Stimulated activated CD4-positive, alpha-beta T cell treated with anti-CD3 and anti-CD28 coated beads, Interleukin-2, amount 100 ng/mL, for 48 hours (primary cell): ENCODE measurements around the gene BCAS1.

Experiments
- DNase-seq, 2 donors: peaks; one replicate each; pipeline ENCODE4 v3.0.0-alpha.2; 2020

Gene BCAS1

GRCh38 chr20:54075322-54075721, 4.9 kb upstream of the BCAS1 start:
- DNase-seq: no peak

GRCh38 chr20:54074511-54074910, 4.1 kb upstream of the BCAS1 start:
- DNase-seq: no peak

GRCh38 chr20:54073288-54073687, 2.9 kb upstream of the BCAS1 start:
- no peak for DNase-seq

GRCh38 chr20:54069501-54069971, 858 bp downstream of the BCAS1 start:
- DNase-seq: no peak

DNA sequence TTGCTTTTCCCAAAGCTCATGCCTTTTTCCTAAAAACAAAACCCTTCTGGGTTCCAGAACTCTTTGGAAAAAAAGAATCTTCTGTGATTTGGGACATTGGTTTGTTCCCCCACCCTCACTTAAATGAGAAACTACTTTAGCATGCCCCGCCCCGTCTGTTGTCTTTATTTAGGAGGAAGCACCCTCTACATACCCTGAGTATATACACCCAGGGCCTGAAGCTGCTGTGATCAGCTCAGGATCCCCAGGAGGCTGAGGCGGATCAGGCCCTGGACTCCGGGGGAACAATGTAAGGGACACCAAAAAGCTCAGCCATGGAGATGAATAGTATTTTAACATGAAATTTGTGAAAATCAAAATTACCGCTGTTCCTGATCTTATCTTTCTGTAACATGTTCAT, 1.4 kb downstream of the BCAS1 start:
- no peak for DNase-seq

DNA sequence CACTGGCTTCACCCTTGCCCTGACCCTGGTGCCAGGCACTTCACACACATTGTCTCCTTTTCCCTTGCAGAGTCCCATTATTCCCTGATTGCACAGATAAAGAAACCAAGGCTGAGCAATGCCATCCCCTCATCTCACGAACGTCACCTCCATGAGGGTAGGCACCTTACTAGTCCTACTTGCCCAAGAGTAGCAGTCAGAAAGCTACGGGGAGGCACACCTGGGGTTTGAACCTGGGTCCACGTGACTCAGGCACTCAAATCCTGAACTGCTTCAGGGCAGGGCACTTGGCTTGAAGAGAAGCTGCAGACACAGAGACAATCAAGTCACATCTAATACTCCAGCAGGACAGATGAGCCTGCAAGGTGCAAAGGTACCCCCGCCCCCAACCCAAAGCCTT, 1.9 kb downstream of the BCAS1 start:
- DNase-seq: no peak

GRCh38 chr20:54067606-54068174, 2.7 kb downstream of the BCAS1 start:
- no peak for DNase-seq

DNA sequence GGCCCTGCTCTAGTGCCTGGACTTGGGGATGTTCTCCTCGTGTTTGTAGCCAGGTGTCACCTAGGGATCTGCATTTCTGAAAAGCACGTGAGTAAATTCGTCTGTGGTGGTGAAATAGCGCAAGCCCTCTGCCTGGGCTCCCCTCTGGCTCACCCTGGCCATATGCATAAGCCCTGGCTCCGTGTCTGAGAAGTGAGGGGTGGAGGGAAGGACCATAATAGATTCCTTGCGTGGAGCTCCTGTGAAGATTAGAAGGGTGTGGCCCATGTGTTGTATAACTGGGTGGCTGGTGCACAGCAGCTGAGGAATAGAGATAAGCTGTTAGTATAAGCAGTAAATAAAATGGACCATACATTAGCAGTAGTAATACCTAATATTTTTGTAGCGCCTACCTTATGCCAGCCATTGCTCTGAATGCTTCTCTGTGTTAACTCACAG, 4.8 kb downstream of the BCAS1 start:
- DNase-seq: no peak

- DNase-seq: no peak
These were observed 5.5 kb downstream of the BCAS1 start for GRCh38 chr20:54064939-54065338.

DNA sequence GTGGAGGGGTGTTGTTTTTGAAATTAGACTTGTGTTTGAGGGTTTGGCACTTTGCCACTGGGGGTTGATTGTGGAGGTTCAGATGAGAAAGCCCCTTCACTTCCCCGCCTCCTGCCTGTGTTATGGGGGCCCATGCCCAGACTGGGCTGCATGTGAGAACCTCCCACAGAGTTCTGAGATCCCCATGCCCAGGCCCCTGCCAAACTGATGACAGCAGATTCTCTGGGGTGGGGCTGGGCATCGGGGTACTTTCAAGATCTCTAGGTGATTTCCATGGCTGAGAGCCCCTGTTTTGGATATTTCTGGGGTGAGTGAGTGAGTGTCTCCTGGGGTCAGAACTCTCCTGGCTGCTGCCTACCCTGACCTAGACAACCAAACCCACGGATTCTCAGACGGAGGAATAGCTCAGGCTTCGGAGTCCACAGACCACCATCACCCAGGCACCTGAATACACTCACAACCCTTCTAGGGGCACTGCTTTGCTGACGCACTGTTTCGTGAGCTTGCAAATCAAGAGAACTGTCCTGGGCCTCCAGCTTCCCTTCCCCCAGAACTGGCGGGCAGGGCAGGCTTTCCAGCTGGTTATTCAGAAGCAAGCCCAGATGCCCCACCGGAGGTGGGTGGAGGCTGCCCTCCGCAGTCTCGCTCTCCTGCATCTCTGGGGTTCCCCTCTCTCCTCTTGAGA, 6.3 kb downstream of the BCAS1 start:
- DNase-seq: no peak

GRCh38 chr20:54063580-54063979, 6.8 kb downstream of the BCAS1 start:
- DNase-seq: no peak

- DNase-seq: no peak
These were observed 7.5 kb downstream of the BCAS1 start for GRCh38 chr20:54062812-54063280.

GRCh38 chr20:54061101-54061881, 9.1 kb downstream of the BCAS1 start:
- no peak for DNase-seq

DNA sequence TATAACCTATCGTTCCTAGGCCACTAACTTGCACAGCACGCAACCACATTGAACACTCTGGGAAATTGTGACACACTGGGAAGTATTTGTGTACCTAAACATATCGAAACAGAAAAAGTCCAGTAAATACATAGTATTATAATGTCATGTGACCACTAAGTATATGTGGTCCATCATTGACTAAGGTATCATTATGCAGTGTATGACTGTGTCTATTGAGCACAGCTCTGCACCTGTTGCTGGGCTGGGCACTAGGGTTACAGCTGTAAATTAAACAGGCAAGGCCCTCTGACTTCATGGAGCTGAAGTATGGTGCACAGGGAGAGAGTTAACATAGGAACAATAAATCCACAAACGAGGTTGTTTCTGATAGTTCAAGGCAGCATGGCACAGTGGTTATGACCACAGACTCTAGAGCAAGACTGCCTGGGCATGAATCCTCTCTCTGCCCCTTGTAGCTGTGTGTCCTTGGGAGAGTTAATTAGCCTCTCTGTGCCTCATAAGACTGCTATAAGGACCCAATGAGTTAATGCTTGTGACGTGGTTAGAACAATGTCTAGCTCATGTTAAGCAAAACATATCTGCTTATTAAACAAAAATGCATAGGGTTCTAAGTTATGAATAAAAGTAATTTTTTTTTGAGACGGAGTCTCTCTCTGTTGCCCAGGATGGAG, 10.6 kb downstream of the BCAS1 start:
- DNase-seq: no peak

- no peak for DNase-seq
These were observed 11.8 kb downstream of the BCAS1 start for GRCh38 chr20:54058420-54059139.

- no peak for DNase-seq
These were observed 13.4 kb downstream of the BCAS1 start for GRCh38 chr20:54056762-54057639.

GRCh38 chr20:54054516-54054915, 15.9 kb downstream of the BCAS1 start:
- DNase-seq: no peak

GRCh38 chr20:54051068-54051467, 19.3 kb downstream of the BCAS1 start:
- DNase-seq: no peak

DNA sequence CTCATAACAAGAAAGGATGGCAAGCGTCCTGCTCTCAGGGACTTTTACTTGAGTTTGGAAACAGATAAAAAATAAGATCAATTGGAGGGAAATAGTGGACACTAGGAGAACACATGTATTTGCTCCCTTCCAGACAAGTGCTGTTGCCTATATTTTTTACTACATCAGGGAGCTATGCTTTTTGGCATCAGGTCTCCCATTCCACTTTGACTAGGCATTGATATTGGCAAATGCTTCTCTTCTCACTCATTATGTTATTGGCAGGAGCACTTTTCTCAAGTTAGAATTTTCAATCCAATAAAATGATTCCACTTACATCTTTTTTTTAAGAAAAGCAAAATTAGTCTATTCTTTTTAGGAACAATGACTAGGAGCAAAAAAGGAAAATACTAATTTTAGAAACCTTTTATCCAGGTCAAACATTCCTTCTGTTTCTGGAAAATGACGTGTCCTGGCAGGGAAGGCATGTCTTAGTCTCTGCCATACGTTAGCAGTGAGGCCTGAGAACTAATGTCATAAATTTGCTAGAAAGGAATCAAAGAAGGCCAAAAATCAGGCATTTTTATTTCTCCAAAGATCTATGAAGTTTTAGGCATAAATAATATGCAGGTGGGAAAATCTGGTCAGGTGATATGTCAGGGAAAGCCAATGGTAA, 21.4 kb downstream of the BCAS1 start:
- DNase-seq: no peak

DNA sequence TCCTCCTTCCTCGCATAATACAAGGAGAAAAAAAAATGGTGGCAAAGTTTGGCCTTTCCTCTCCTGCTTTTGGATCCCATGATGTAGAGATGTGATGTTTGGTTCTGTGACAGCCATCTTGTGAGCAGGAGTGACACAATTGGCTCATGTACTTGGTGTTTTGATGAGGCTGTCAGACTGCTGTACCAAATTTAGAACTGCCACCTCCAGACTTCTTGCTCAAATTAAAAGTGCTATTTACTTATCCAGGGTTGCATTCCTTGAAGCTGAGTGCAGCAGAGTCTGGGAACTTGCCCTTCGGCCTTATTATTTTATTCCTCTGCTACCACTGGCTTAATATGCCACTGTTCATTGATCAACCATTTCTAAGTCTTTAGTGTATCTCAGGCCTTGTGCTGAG, 21.9 kb downstream of the BCAS1 start:
- no peak for DNase-seq

DNA sequence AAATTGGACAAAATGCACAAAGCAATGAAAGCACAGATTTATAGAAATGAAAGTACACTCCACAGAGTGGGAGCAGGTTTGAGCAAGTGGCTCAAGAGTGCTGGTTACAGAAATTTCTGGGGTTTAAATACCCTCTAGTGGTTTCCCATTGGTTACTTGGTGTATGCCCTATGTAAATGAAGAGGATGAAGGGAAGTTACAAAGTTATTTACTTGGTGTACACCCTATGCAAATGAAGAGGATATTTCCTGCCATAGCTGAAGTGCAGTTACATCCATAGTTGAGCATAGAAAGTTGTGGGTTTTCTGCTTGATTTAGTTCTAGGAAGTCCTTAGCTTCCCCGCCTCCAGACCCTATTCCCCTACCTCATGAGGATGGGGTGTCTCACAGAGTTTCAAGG, 22.7 kb downstream of the BCAS1 start:
- no peak for DNase-seq
